HG03097 (cell line): ENCODE data around the gene C4orf50.

Experiments used
- ATAC-seq: cut with Tn5 transposase; IDR thresholded peaks from one replicate; pipeline ENCODE4 v1.9.1; 2021; ENCODE audit not compliant: unreplicated experiment, low FRiP score

Gene C4orf50

GRCh38 chr4:6018331-6018730 lies at the start of gene C4orf50:
Gene C4orf50, minus strand, starts transcription at chr4:6018431.
- ATAC-seq, result no peak

- ATAC-seq, result no peak
Observed at GRCh38 chr4:6065934-6066590, 47.8 kb upstream of the C4orf50 start.

- ATAC-seq, result no peak
Observed at GRCh38 chr4:6065166-6065565, 46.9 kb upstream of the C4orf50 start.

- no peak for ATAC-seq
Observed at GRCh38 chr4:6064383-6064782, 46.2 kb upstream of the C4orf50 start.

- ATAC-seq, result no peak
Observed at GRCh38 chr4:6063684-6064083, 45.5 kb upstream of the C4orf50 start.

- ATAC-seq, result no peak
Observed at GRCh38 chr4:6062133-6062532, 43.9 kb upstream of the C4orf50 start.

GRCh38 chr4:6059375-6059805 lies 41.2 kb upstream of the C4orf50 start:
- no peak for ATAC-seq

GRCh38 chr4:6058531-6059374 lies 40.5 kb upstream of the C4orf50 start:
- no peak for ATAC-seq

- ATAC-seq, result no peak
Observed at GRCh38 chr4:6056976-6057766, 38.9 kb upstream of the C4orf50 start.

GRCh38 chr4:6055436-6055835 lies 37.2 kb upstream of the C4orf50 start:
- no peak for ATAC-seq

- ATAC-seq, result no peak
Observed at GRCh38 chr4:6055030-6055429, 36.8 kb upstream of the C4orf50 start.

- no peak for ATAC-seq
Observed at GRCh38 chr4:6054162-6054922, 36.1 kb upstream of the C4orf50 start.

GRCh38 chr4:6052679-6053078 lies 34.4 kb upstream of the C4orf50 start:
- ATAC-seq, result no peak

- no peak for ATAC-seq
Observed at GRCh38 chr4:6050551-6050950, 32.3 kb upstream of the C4orf50 start.

- no peak for ATAC-seq
Observed at GRCh38 chr4:6049985-6050384, 31.8 kb upstream of the C4orf50 start.

- no peak for ATAC-seq
Observed at GRCh38 chr4:6049278-6049677, 31.0 kb upstream of the C4orf50 start.

- no peak for ATAC-seq
Observed at GRCh38 chr4:6048537-6048936, 30.3 kb upstream of the C4orf50 start.

- no peak for ATAC-seq
Observed at GRCh38 chr4:6047130-6047673, 29.0 kb upstream of the C4orf50 start.

GRCh38 chr4:6046526-6047129 lies 28.4 kb upstream of the C4orf50 start:
- ATAC-seq, result no peak

GRCh38 chr4:6044805-6045204 lies 26.6 kb upstream of the C4orf50 start:
- ATAC-seq, result no peak
